Muscle layer of colon (tissue), 2 donors: Measurements from ENCODE around the gene HMCN1.

ENCODE experiments used
- H3K27ac ChIP-seq: one replicate; pipeline ENCODE4 v1.7.0; 2013; ENCODE audit warnings: low read depth, mild to moderate bottlenecking, low read length, moderate library complexity
- H3K27me3 ChIP-seq, 2 donors: one replicate each; pipeline ENCODE4 v1.7.0; 2013; ENCODE audit warnings: low read length in 2 of 2, mild to moderate bottlenecking in 2 of 2; ENCODE audit not compliant: insufficient read depth in 2 of 2, control insufficient read depth in 1 of 2
- H3K36me3 ChIP-seq: one replicate; pipeline ENCODE4 v1.7.0; 2013; ENCODE audit warnings: mild to moderate bottlenecking, low read length; ENCODE audit not compliant: insufficient read depth
- H3K4me1 ChIP-seq: one replicate; pipeline ENCODE4 v1.7.0; 2013; ENCODE audit warnings: mild to moderate bottlenecking, low read length; ENCODE audit not compliant: insufficient read depth
- H3K4me3 ChIP-seq, 2 donors: one replicate each; pipeline ENCODE4 v1.7.0; 2013; ENCODE audit warnings: low read length in 2 of 2, low read depth in 1 of 2, mild to moderate bottlenecking in 1 of 2, moderate library complexity in 1 of 2
- H3K9ac ChIP-seq: one replicate; pipeline ENCODE4 v1.7.0; 2013; ENCODE audit warnings: low read length
- H3K9me3 ChIP-seq: one replicate; pipeline ENCODE4 v1.7.0; 2013; ENCODE audit warnings: mild to moderate bottlenecking, low read length
- donor health status: abdominal sarcoma.
- donor health status: Adenocarcinoma of cecum.

HMCN1 gene

GRCh38 chr1:185860311-185860710 lies 126.1 kb downstream of the HMCN1 start:
- Histone ChIP-seq H3K36me3 (no peaks in the 10 kb centered on the region), H3K4me3 (no peak overlapping the region), H3K27ac (no peak overlapping the region), H3K9ac (no peak overlapping the region), H3K4me1 (no peaks in the 10 kb centered on the region), H3K9me3 (no peaks in the 10 kb centered on the region), H3K27me3 (no peaks in the 10 kb centered on the region)

GRCh38 chr1:185860859-185861258 lies 126.7 kb downstream of the HMCN1 start:
- H3K9ac ChIP-seq: no peak overlapping the region
- H3K27me3 ChIP-seq: no peaks in the 10 kb centered on the region
- no peak overlapping the region for H3K27ac ChIP-seq
- no peaks in the 10 kb centered on the region for H3K9me3 ChIP-seq
- H3K4me1 ChIP-seq: no peaks in the 10 kb centered on the region
- H3K36me3 ChIP-seq: no peaks in the 10 kb centered on the region
- no peak overlapping the region for H3K4me3 ChIP-seq

GRCh38 chr1:185861630-185862029 lies 127.4 kb downstream of the HMCN1 start:
- Histone ChIP-seq H3K9me3 (no peaks in the 10 kb centered on the region), H3K9ac (no peak overlapping the region), H3K4me1 (no peaks in the 10 kb centered on the region), H3K36me3 (no peaks in the 10 kb centered on the region), H3K4me3 (no peak overlapping the region), H3K27ac (no peak overlapping the region), H3K27me3 (no peaks in the 10 kb centered on the region)

- Histone ChIP-seq H3K9ac (no peak overlapping the region), H3K36me3 (no peaks in the 10 kb centered on the region)
Measured at GRCh38 chr1:185862235-185862634, 128.0 kb downstream of the HMCN1 start.

GRCh38 chr1:185864331-185864730 lies 130.1 kb downstream of the HMCN1 start:
- H3K36me3 ChIP-seq: no peaks in the 10 kb centered on the region
- no peak overlapping the region for H3K9ac ChIP-seq
- no peaks in the 10 kb centered on the region for H3K27me3 ChIP-seq
- H3K9me3 ChIP-seq: no peaks in the 10 kb centered on the region
- H3K27ac ChIP-seq: no peak overlapping the region
- H3K4me3 ChIP-seq: no peak overlapping the region
- peaks cover 4% of the 10 kb centered on the region for H3K4me1 ChIP-seq

More at GRCh38 chr1:185862235-185862634, 128.0 kb downstream of the HMCN1 start:
- Histone ChIP-seq H3K4me1 (no peaks in the 10 kb centered on the region), H3K9me3 (no peaks in the 10 kb centered on the region), H3K4me3 (no peak overlapping the region), H3K27ac (no peak overlapping the region), H3K27me3 (no peaks in the 10 kb centered on the region)

- peaks cover 8% of the 10 kb centered on the region for H3K4me1 ChIP-seq
- no peak overlapping the region for H3K9ac ChIP-seq
- H3K4me3 ChIP-seq: no peak overlapping the region
- H3K9me3 ChIP-seq: no peaks in the 10 kb centered on the region
- H3K27ac ChIP-seq: no peak overlapping the region
- no peaks in the 10 kb centered on the region for H3K27me3 ChIP-seq
- no peaks in the 10 kb centered on the region for H3K36me3 ChIP-seq
Measured at GRCh38 chr1:185864889-185865517, 130.8 kb downstream of the HMCN1 start.

- peaks cover 8% of the 10 kb centered on the region for H3K4me1 ChIP-seq
- no peaks in the 10 kb centered on the region for H3K9me3 ChIP-seq
- H3K9ac ChIP-seq: no peak overlapping the region
- no peak overlapping the region for H3K27ac ChIP-seq
- H3K27me3 ChIP-seq: no peaks in the 10 kb centered on the region
- no peaks in the 10 kb centered on the region for H3K36me3 ChIP-seq
- no peak overlapping the region for H3K4me3 ChIP-seq
Measured at GRCh38 chr1:185869590-185869989, 135.4 kb downstream of the HMCN1 start.

- Histone ChIP-seq H3K36me3 (no peaks in the 10 kb centered on the region), H3K9me3 (no peaks in the 10 kb centered on the region), H3K27ac (no peak overlapping the region), H3K4me3 (no peak overlapping the region), H3K9ac (no peak overlapping the region), H3K27me3 (no peaks in the 10 kb centered on the region), H3K4me1 (peaks cover 8% of the 10 kb centered on the region)
Measured at GRCh38 chr1:185871627-185872150, 137.5 kb downstream of the HMCN1 start.

GRCh38 chr1:185874246-185874645 lies 140.1 kb downstream of the HMCN1 start:
- no peaks in the 10 kb centered on the region for H3K9me3 ChIP-seq
- H3K27me3 ChIP-seq: no peaks in the 10 kb centered on the region
- H3K9ac ChIP-seq: no peak overlapping the region
- no peaks in the 10 kb centered on the region for H3K36me3 ChIP-seq
- H3K4me1 ChIP-seq: peaks cover 4% of the 10 kb centered on the region
- H3K4me3 ChIP-seq: no peak overlapping the region
- no peak overlapping the region for H3K27ac ChIP-seq

GRCh38 chr1:185880330-185880729 lies 146.1 kb downstream of the HMCN1 start:
- Histone ChIP-seq H3K27ac (no peak overlapping the region), H3K36me3 (no peaks in the 10 kb centered on the region), H3K27me3 (no peaks in the 10 kb centered on the region), H3K4me1 (no peaks in the 10 kb centered on the region), H3K9ac (no peak overlapping the region), H3K4me3 (no peak overlapping the region), H3K9me3 (no peaks in the 10 kb centered on the region)

- no peaks in the 10 kb centered on the region for H3K36me3 ChIP-seq
- no peaks in the 10 kb centered on the region for H3K4me1 ChIP-seq
- H3K9ac ChIP-seq: no peak overlapping the region
- H3K9me3 ChIP-seq: no peaks in the 10 kb centered on the region
- H3K4me3 ChIP-seq: no peak overlapping the region
- H3K27ac ChIP-seq: no peak overlapping the region
- H3K27me3 ChIP-seq: no peaks in the 10 kb centered on the region
Measured at GRCh38 chr1:185880779-185881333, 146.7 kb downstream of the HMCN1 start.

GRCh38 chr1:185886046-185886445 lies 151.9 kb downstream of the HMCN1 start:
- Histone ChIP-seq H3K36me3 (no peaks in the 10 kb centered on the region), H3K4me1 (no peaks in the 10 kb centered on the region), H3K9me3 (no peaks in the 10 kb centered on the region), H3K9ac (no peak overlapping the region), H3K4me3 (no peak overlapping the region), H3K27me3 (no peaks in the 10 kb centered on the region), H3K27ac (no peak overlapping the region)
